GM12878 (cell line): ENCODE data around the gene PTPRD. TPM values are rescaled to one million over a fixed set of nuclear protein-coding genes. Genes with fewer than 3 reads are reported as not detected.

Experiments used
- ATAC-seq: fragments of 200-7000 bp; cut with Tn5 transposase; 3 replicates; pipeline ENCODE4 v1.9.1; 2020; ENCODE audit warnings: mild to moderate bottlenecking, moderate library complexity
- BruUV-seq: library from RNA; stranded (reverse); fragments of 400-500 nt; replicated peaks from 2 replicates; lab custom pipeline; 2021; lab: Mats Ljungman, UMichigan
- CTCF ChIA-PET: fragments of 300-600 bp; sonication (Branson Sonifier 250); formaldehyde crosslinking; extraction: SDS; loops from one replicate; lab custom pipeline; 2021; ENCODE audit warnings: inconsistent platforms; lab: Yijun Ruan, JAX
- POLR2A ChIA-PET: fragments of 350-600 bp; formaldehyde crosslinking; extraction: SDS; loops from one replicate; lab custom pipeline; 2021; ENCODE audit warnings: inconsistent platforms; lab: Charles Lee
- RAD21 ChIA-PET: fragments of 300-600 bp; sonication (Branson Sonifier 250); formaldehyde crosslinking; loops from one replicate; lab custom pipeline; 2023; ENCODE audit warnings: antibody characterized with exemption; ENCODE audit not compliant: unreplicated experiment; lab: Charles Lee
- SMC1A ChIA-PET: fragments of 300-600 bp; sonication (Branson Sonifier 250); formaldehyde crosslinking; loops from one replicate; lab custom pipeline; 2023; ENCODE audit not compliant: unreplicated experiment, uncharacterized antibody; lab: Charles Lee
- DNase-seq: peaks from one replicate; pipeline ENCODE4 v3.0.0-alpha.2; 2011; ENCODE audit warnings: low read depth, low spot score
- FAIRE-seq: peaks from 3 replicates; lab custom pipeline; 2011; peaks lifted over from hg19 to GRCh38; lab: Jason Lieb, UNC
- H2AFZ ChIP-seq: 2 replicates; pipeline ENCODE4 v1.6.0; 2011; ENCODE audit warnings: low read depth, low read length, control low read depth; ENCODE audit not compliant: control insufficient read depth
- H3K27ac ChIP-seq: 2 replicates; pipeline ENCODE4 v1.5.1; 2011; ENCODE audit warnings: control low read depth; ENCODE audit not compliant: control insufficient read depth, insufficient read depth
- H3K27me3 ChIP-seq, 2 experiments: replicated peaks in 1 of 2; 2 replicates each; pipeline versions ENCODE4 v1.6.0 to v1.6.1; 2011; ENCODE audit warnings: low read length in 1 of 2; ENCODE audit not compliant: control insufficient read depth in 2 of 2, insufficient read depth in 2 of 2
- H3K36me3 ChIP-seq, 2 experiments: 2 replicates each; pipeline ENCODE4 v1.5.1; 2011; ENCODE audit warnings: low read length in 1 of 2; ENCODE audit not compliant: control insufficient read depth in 2 of 2, insufficient read depth in 2 of 2
- H3K4me1 ChIP-seq: 2 replicates; pipeline ENCODE4 v1.6.1; 2011; ENCODE audit warnings: mild to moderate bottlenecking, low read length, moderate library complexity, mixed read lengths; ENCODE audit not compliant: control insufficient read depth, insufficient read depth
- H3K4me2 ChIP-seq: 2 replicates; pipeline ENCODE4 v1.6.0; 2011; ENCODE audit warnings: control low read depth; ENCODE audit not compliant: control insufficient read depth, insufficient read depth
- H3K4me3 ChIP-seq: fragments of 200-600 bp; sonication (generic); 2 replicates; pipeline ENCODE4 v1.5.1; 2016
- H3K79me2 ChIP-seq: 2 replicates; pipeline ENCODE4 v1.6.0; 2011; ENCODE audit warnings: low read length; ENCODE audit not compliant: control insufficient read depth, insufficient read depth
- H3K9ac ChIP-seq: 2 replicates; pipeline ENCODE4 v1.8.0; 2011; ENCODE audit warnings: low read length, control low read depth, mixed read lengths; ENCODE audit not compliant: control insufficient read depth, insufficient read depth
- H3K9me3 ChIP-seq: replicated peaks from 3 replicates; pipeline ENCODE4 v1.5.1; 2011; ENCODE audit warnings: mild to moderate bottlenecking, low read length; ENCODE audit not compliant: control insufficient read depth, insufficient read depth
- H4K20me1 ChIP-seq: 2 replicates; pipeline ENCODE4 v1.6.0; 2011; ENCODE audit not compliant: control insufficient read depth, insufficient read depth
- BHLHE40 ChIP-seq, 2 experiments: fragments of 450-650 bp in 1 of 2; IDR thresholded peaks; 2 replicates each; pipeline ENCODE4 v1.6.1; 2011 to 2017; ENCODE audit warnings: low read depth in 2 of 2, borderline replicate concordance in 1 of 2, improper control_type of control experiment in 1 of 2, low read length in 1 of 2, mild to moderate bottlenecking in 1 of 2
- CBFB ChIP-seq: IDR thresholded peaks from 2 replicates; pipeline ENCODE4 v1.6.1; 2016; ENCODE audit warnings: antibody characterized with exemption, low read depth
- CREM ChIP-seq: IDR thresholded peaks from 2 replicates; pipeline ENCODE4 v1.6.1; 2014; ENCODE audit warnings: antibody characterized with exemption, low read depth
- EZH2 ChIP-seq: IDR thresholded peaks from 2 replicates; pipeline ENCODE4 v1.6.1; 2012; ENCODE audit warnings: low read depth, mild to moderate bottlenecking, control low read depth, inconsistent platforms, low read length, borderline replicate concordance; ENCODE audit not compliant: control insufficient read depth
- HSF1 ChIP-seq: fragments of 150-350 bp; IDR thresholded peaks from 2 replicates; pipeline ENCODE4 v1.6.1; 2014; ENCODE audit warnings: mild to moderate bottlenecking, low read depth, low read length
- JUNB ChIP-seq: IDR thresholded peaks from 2 replicates; pipeline ENCODE4 v1.6.1; 2016; ENCODE audit warnings: antibody characterized with exemption, mild to moderate bottlenecking
- KAT2A ChIP-seq: conservative IDR thresholded peaks from 2 replicates; pipeline ENCODE4 v1.6.1; 2011; ENCODE audit warnings: low read depth, low read length; ENCODE audit not compliant: control insufficient read depth
- MTA2 ChIP-seq: fragments of 450-650 bp; IDR thresholded peaks from 2 replicates; pipeline ENCODE4 v1.6.1; 2016; ENCODE audit warnings: low read depth, mild to moderate bottlenecking, moderate library complexity
- MYC ChIP-seq: IDR thresholded peaks from 2 replicates; pipeline ENCODE4 v1.6.1; 2011; ENCODE audit warnings: mild to moderate bottlenecking, low read length, moderate library complexity, inconsistent platforms; ENCODE audit not compliant: insufficient read depth, insufficient replicate concordance, insufficient read length, severe bottlenecking
- NBN ChIP-seq: fragments of 450-650 bp; IDR thresholded peaks from 2 replicates; pipeline ENCODE4 v1.6.1; 2016
- NR2F1 ChIP-seq: fragments of 450-650 bp; conservative IDR thresholded peaks from 2 replicates; pipeline ENCODE4 v1.6.1; 2017; ENCODE audit warnings: mild to moderate bottlenecking
- PAX8 ChIP-seq: fragments of 450-650 bp; IDR thresholded peaks from 2 replicates; pipeline ENCODE4 v1.6.1; 2017; ENCODE audit warnings: mild to moderate bottlenecking, moderate library complexity
- POLR2A ChIP-seq: IDR thresholded peaks from 2 replicates; pipeline ENCODE4 v1.6.1; 2011; ENCODE audit warnings: low read depth, mild to moderate bottlenecking, low read length
- SMARCA5 ChIP-seq: fragments of 450-650 bp; IDR thresholded peaks from 2 replicates; pipeline ENCODE4 v1.6.1; 2017; ENCODE audit warnings: mild to moderate bottlenecking
- TCF3 ChIP-seq: IDR thresholded peaks from 2 replicates; pipeline ENCODE4 v1.6.1; 2012; ENCODE audit warnings: low read depth, mild to moderate bottlenecking, low read length, borderline replicate concordance; ENCODE audit not compliant: insufficient read depth
- USF1 ChIP-seq: IDR thresholded peaks from 2 replicates; pipeline ENCODE4 v1.6.1; 2011; ENCODE audit warnings: borderline replicate concordance, low read depth, mild to moderate bottlenecking, moderate library complexity, mixed read lengths, low read length; ENCODE audit not compliant: insufficient read depth; ENCODE audit errors: extremely low read length
- ZBED1 ChIP-seq: IDR thresholded peaks from 2 replicates; pipeline ENCODE4 v1.6.1; 2016; ENCODE audit warnings: borderline replicate concordance
- ZNF622 ChIP-seq: fragments of 450-650 bp; IDR thresholded peaks from 2 replicates; pipeline ENCODE4 v1.6.1; 2017; ENCODE audit warnings: mild to moderate bottlenecking, inconsistent platforms
- WGBS: methylation state at CpG from one replicate; pipeline ENCODE4 v1.1.6; 2016; ENCODE audit warnings: low lambda C conversion rate; ENCODE audit not compliant: insufficient replicate concordance, insufficient coverage; ENCODE audit errors: missing lambda C conversion rate; 5-methylcytosine and 5-hydroxymethylcytosine counted together
- in situ Hi-C: fragments of 300-500 bp; cut with MboI; formaldehyde crosslinking; loops from 9 replicates; pipeline ENCODE4 v1.14.3; 2018; ENCODE audit warnings: mixed read lengths
- intact Hi-C: fragments of 100-400 bp; cut with micrococcal nuclease; formaldehyde crosslinking; loops from one replicate; pipeline ENCODE4 v1.14.2; 2022; ENCODE audit not compliant: unreplicated experiment
- polyA plus RNA-seq, 11 experiments: library from polyadenylated mRNA; depleted of rRNA in 4 of 11; unstranded in 6 of 11; stranded (reverse) in 5 of 11; fragments of >200 nt; fragmentation: Nextera tagmentation in 4 of 11; fragmentation: Illumina TruSeq in 1 of 11; extraction: Ambion mirVana in 4 of 11; extraction: Trizol in 1 of 11; gene quantifications; 1 replicate in 1 of 11; 2 replicates in 10 of 11; pipeline versions ENCODE4 v1.2.1 to v1.2.3, GENCODE V29; 2011 to 2016; ENCODE audit warnings: inconsistent platforms in 2 of 11, missing spikeins in 2 of 11, low read depth in 1 of 11
- total RNA-seq, 4 experiments: library from RNA; depleted of rRNA in 3 of 4; stranded (reverse); fragments of >200 nt in 3 of 4; fragmentation: Illumina TruSeq in 1 of 4; extraction: Trizol in 1 of 4; gene quantifications; 2 replicates each; pipeline versions ENCODE4 v1.2.1 to v1.2.3, GENCODE V29; 2013 to 2021
- TF ChIP-seq, protein P1 (sequence below): fragments of 450-650 bp; IDR thresholded peaks from 2 replicates; pipeline ENCODE4 v1.6.1; 2017; ENCODE audit warnings: borderline replicate concordance
- TF ChIP-seq, protein P2 (sequence below): fragments of 450-650 bp; conservative IDR thresholded peaks from 2 replicates; pipeline ENCODE4 v1.6.1; 2017; ENCODE audit warnings: mild to moderate bottlenecking, moderate library complexity

Gene PTPRD
- total and polyA plus RNA-seq, 10 of the 15 experiments (the other 5 are each of a cell fraction or from before 2014, with no cell fraction given), result under 0.01 to 0.05 (median 0.01) TPM; not detected in 7

DNA sequence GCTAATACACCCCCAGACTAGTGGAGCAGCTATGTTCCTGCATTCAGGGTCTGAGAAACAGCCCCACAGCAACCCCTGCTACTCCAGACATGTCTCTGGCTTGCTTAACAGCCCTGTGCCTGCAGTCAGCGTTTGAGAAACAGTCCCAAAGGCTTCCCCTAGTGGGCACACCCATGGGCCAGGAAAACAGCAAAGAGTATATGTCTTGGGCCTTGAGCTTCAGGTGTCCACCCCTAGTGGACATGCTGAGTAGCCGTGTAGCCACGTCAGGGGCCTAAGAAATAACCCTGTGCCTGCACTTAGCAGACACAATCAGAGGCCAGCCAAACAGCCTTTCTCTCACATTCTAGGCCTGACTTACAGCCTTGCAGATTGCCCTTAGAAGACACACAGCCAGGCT lies 698.6 kb downstream of the PTPRD start:
- 8% methylated on average over 3 of the region's 3 CpGs for WGBS

More for the DNA sequence above, 698.6 kb downstream of the PTPRD start:
- BruUV-seq, result no TSS peak
- no peaks in the 10 kb centered on the region for H3K79me2 ChIP-seq
- DNase-seq, result no peak
- H4K20me1 ChIP-seq, result no peaks in the 10 kb centered on the region
- TF ChIP-seq ZBED1, result no peak
- TF ChIP-seq TCF3, result no peak
- no peak for TF ChIP-seq NBN
- no peak for TF ChIP-seq SMARCA5
- no peak for TF ChIP-seq MYC
- TF ChIP-seq USF1, result no peak
- TF ChIP-seq, protein P1, sequence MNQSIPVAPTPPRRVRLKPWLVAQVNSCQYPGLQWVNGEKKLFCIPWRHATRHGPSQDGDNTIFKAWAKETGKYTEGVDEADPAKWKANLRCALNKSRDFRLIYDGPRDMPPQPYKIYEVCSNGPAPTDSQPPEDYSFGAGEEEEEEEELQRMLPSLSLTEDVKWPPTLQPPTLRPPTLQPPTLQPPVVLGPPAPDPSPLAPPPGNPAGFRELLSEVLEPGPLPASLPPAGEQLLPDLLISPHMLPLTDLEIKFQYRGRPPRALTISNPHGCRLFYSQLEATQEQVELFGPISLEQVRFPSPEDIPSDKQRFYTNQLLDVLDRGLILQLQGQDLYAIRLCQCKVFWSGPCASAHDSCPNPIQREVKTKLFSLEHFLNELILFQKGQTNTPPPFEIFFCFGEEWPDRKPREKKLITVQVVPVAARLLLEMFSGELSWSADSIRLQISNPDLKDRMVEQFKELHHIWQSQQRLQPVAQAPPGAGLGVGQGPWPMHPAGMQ, result no peak
- TF ChIP-seq MTA2, result no peak
- TF ChIP-seq POLR2A, result no peak
- no peak for TF ChIP-seq KAT2A
- no peak for TF ChIP-seq EZH2
- TF ChIP-seq PAX8, result no peak
- no peak for TF ChIP-seq CBFB
- TF ChIP-seq NR2F1, result no peak
- TF ChIP-seq CREM, result no peak
- no peak for TF ChIP-seq HSF1
- TF ChIP-seq ZNF622, result no peak
- TF ChIP-seq, protein P2, sequence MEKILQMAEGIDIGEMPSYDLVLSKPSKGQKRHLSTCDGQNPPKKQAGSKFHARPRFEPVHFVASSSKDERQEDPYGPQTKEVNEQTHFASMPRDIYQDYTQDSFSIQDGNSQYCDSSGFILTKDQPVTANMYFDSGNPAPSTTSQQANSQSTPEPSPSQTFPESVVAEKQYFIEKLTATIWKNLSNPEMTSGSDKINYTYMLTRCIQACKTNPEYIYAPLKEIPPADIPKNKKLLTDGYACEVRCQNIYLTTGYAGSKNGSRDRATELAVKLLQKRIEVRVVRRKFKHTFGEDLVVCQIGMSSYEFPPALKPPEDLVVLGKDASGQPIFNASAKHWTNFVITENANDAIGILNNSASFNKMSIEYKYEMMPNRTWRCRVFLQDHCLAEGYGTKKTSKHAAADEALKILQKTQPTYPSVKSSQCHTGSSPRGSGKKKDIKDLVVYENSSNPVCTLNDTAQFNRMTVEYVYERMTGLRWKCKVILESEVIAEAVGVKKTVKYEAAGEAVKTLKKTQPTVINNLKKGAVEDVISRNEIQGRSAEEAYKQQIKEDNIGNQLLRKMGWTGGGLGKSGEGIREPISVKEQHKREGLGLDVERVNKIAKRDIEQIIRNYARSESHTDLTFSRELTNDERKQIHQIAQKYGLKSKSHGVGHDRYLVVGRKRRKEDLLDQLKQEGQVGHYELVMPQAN, result no peak
- TF ChIP-seq BHLHE40 (IDR thresholded peaks at IDR 0.05; ENCODE audit: borderline replicate concordance in 1 of 2, low read depth in 2 of 2, low read length in 1 of 2), result no peak
- no peak for TF ChIP-seq JUNB
- ATAC-seq, result peak; percentile 40
- H3K27me3 ChIP-seq, result no peaks in the 10 kb centered on the region
- FAIRE-seq, result no peak
- ChIA-PET SMC1A (interaction anchor here (0.7 kb wide), 1 partner anchor 283 kb away, joined by 3 read pairs; no protein-coding TSS in a partner anchor), CTCF (interaction anchor here (2.4 kb wide), 1 partner anchor 11 kb away, joined by 5 read pairs; no protein-coding TSS in a partner anchor), POLR2A (no interaction called here), RAD21 (no interaction called here)
- H3K36me3 ChIP-seq, result no peaks in the 10 kb centered on the region
- no peak overlapping the region for H3K4me3 ChIP-seq
- in situ Hi-C loops, result no loop called here
- intact Hi-C loops, result no loop called here
- no peak overlapping the region for H3K27ac ChIP-seq
- no peaks in the 10 kb centered on the region for H3K4me1 ChIP-seq
- H2AFZ ChIP-seq, result no peak overlapping the region
- H3K9me3 ChIP-seq, result no peaks in the 10 kb centered on the region
- no peak overlapping the region for H3K4me2 ChIP-seq
- H3K9ac ChIP-seq, result no peak overlapping the region
